Renal cortical epithelial cell (primary cell): ENCODE results near the gene ME2. TPM values are rescaled to one million over a fixed set of nuclear protein-coding genes. Genes with fewer than 3 reads are reported as not detected.
"Not testable (repeated sequence)": the region's sequence is repeated elsewhere in the genome, so short reads cannot be mapped to it uniquely, and the experiment has no call there.

Source experiments
- DNase-seq: peaks from one replicate; pipeline ENCODE4 v3.0.0-alpha.2; 2011; ENCODE audit warnings: low read depth
- total RNA-seq: library from RNA; depleted of rRNA; stranded (reverse); fragments of >200 nt; gene quantifications from 2 replicates; pipeline ENCODE4 v1.2.3, GENCODE V29; 2014

The ME2 gene
- 72.3 and 77.1 TPM in 2 replicates for total RNA-seq

DNA sequence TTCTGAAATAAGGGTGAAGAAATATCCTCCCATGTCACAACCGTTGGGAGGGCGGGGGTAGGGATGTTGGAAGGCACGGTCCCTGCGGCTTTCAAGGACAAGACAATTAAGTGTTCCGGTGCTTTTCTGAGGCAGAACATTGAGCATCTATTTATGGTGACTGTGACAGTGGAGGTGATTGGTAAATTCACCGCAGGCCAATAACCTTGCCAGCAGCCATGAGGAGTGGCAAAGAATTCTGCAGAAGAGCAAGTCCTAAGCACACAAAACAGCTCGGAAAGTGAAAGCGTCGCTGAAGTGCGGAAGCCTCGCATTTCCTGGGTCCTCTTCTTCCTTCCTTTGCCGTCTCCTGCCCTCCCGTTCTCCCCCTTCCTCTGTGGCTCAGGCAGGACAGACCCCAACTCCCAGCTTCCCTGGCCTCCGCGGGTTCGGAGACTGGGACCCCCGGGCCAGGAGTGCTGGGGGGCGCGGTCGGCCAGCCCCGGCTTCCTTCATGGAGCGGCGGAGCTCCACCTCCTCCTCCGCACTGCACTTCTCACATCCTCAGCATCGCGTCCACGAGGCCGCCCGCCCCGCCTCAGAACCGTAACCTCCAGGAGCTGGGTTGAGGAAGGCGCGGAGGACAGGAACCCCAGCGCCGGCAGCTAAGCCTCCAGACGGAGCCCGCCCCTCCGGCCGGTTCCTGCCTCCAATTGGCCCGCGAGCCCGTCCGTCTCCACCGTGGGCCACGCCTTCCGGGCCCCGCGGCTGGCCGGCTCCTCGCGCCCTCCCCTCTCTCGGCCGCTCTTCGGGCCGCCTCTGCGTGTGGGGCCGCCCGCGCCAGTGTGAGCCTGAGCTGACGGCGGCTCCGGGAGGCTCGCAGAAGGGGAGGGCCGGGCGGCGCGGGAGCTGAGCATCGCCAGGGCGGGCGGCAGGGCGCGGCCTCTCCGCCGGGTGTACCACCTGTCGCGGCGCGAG lies at the start of gene ME2:
Gene ME2 (plus strand): TSS at position 774 of the 957 bp plus-strand sequence. CDS start 16,703 bp downstream, outside the sequence.
- peak; percentile 60 for DNase-seq

DNA sequence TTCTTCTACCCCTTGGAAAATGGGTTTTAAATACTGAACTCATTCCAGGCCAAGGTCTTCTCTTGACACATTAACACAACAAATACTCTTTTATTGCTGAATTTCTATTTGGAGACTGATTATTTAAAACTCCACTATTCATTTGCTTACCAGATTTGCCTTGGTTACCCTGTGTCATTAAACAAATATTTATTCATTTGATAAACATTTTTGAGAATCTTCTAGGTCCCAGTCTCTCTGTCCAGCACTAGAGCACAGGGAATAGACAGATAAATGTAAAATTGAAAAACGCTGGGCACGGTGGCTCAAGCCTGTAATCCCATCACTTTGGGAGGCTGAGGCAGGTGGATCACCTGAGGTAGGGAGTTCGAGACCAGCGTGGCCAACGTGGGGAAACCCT lies 49.3 kb upstream of the ME2 start:
- DNase-seq, result no peak

DNA sequence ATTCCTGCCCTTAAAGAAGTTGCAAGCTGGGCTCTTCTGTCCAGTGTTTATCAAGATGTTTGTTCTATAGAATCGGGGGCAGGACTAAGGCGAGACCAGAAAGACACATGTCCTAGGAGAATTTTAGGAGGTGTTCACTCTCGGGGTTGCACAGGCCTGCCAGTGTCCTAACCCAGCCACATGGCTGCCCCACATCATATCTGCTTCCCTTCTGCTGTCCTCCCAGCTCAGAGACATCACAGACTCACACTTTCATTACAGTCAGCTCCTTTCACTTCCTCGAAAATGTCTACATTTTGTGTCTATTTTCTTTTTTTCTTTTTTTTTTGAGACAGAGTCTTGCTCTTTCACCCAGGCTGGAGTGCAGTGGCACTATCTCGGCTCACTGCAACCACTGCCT lies 48.4 kb upstream of the ME2 start:
- DNase-seq, result no peak

DNA sequence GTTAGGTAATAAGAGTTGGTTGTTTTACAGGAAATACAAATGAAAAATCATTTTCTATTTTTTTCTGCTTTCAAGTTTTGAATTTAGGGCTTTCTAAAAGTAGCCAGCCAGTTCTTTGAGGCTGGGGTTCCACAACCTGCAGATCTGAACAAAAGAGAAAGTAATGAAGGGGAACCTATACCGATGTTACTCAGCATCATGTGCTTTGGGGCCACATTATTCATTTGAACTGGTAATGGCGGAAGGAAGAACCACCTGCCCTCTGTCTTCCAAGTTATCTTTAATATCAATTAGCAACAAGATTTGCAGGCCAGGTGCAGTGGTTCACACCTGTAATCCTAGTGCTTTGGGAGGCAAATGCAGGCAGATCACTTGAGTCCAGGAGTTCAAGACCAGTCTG lies 46.2 kb upstream of the ME2 start:
- no peak for DNase-seq

DNA sequence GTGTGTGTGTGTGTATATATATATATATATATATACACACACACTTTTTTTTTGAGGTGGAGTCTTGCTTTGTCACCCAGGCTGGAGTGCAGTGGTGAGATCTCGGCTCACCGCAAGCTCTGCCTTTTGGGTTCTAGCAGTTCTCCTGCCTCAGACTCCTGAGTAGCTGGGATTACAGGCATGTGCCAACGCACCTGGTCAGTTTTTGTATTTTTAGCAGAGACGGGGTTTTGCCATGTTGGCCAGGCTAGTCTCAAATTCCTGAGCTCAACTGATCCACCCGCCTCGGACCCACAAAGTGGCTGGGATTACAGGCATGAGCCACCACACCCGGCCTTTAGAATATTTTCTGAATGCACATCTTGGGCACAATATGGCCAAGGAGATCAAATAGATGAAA lies 45.4 kb upstream of the ME2 start:
- not testable (repeated sequence) for DNase-seq

DNA sequence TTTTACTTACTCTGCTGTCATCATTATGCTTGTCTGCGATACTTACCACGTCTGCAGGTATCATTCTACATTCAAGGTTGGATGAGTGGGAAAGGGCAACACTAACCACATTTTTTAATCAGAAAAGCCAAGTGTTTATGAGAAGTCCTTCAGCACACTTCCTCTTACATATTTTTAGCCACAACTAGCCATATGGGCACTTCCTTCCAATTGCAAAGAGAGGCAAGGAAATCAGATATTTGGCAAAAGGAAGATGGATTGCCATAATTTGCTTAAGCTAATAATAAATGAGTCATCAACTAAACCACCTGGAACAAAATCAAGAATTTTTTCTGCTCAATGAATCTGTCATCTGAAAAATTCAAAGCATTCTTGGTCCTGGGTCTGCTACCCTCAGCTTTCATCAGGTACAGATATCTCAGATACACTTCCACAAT lies 42.4 kb upstream of the ME2 start:
- DNase-seq, result peak; percentile 86

DNA sequence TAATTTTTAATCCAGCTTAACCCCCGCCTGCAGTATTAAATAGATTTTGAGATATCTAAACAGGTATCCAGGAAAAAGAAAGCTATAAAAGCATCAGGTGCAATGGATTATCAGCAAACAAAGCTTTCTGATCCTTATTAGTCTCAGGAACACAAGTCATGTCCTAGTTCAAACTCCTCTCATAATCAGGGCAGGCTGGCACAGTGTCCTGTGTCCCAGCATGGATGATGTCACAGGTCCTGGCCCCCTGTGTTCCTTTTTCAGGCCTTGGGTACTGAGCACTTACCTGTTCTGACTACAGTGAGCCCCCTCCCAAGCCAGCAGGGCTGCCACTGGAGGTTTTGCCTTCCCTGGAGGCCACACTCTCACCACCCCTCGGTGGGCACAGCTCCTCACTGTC lies 39.6 kb upstream of the ME2 start:
- no peak for DNase-seq

DNA sequence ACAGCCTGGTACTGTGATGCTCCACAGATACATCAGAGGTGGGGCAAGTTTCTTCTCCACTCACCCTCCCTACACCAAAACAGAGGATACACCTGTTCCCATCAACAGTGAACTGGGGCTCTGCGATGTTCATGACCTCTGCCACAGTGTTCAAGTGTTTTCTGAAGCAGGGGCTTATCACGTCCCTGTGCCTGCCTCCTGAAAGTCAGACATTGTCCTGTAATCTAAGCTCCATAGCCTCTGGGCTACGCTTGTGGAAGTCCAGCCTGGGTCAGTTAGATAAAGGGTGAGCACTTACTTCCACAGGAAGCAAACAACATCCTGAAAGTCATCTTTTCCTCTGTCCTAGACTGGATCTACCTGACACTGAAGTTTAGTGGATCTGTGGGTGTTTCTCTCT lies 38.9 kb upstream of the ME2 start:
- no peak for DNase-seq

DNA sequence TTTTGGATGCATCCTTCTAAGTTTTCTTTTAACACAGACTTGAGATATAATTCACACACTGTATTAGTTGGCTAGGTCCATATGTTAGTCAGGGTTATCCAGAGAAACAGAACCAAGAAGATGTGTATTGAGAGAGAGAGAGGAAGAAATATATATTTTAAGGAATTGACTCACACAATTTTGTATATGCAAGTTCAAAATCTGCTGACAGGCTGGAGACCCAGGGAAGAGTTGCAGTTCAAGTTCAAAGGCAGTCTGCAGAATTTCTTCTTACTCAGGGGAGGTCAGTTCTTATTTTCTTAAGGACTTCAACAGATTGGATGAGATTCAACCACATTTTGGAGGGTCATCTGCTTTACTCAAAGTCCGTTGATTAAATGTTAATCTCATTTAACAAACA lies 36.1 kb upstream of the ME2 start:
- DNase-seq, result no peak

DNA sequence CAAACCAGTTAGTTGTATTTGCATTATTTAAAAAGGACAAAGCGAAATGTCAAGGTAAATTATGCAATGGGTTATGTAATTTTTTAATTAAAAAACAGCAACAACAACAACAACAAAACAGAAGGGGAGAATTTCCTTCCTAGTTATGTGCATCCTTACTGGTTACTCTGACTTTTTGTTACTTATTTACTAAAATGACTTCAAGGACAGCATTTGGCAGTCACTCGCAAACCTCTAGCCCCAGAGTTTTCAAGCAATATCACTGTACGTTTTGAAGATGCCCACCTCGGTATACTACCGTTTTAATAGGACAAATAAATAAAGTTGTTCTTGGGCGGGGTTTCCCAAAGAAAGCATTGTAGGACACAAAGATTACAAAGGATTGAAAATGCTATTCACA lies 34.4 kb upstream of the ME2 start:
- peak; percentile 22 for DNase-seq

DNA sequence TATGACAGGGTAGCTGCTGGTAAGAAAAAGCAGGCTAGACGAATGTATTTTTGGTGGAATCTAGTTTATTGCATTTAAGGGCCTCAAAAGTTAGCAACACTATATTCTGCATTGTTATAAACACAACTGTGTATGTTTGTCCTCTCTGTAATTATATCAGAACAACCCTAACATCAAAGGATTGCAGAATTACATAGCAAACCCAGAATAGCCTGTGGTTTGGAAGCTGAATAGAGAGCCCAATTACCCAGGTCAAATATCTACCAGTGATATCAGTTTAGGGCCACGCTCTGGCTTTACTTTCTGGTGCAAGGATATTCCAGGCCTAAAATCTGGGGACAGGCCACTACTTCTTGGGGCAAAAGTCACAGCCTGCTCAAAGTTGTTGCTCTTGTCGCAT lies 34.0 kb upstream of the ME2 start:
- no peak for DNase-seq

DNA sequence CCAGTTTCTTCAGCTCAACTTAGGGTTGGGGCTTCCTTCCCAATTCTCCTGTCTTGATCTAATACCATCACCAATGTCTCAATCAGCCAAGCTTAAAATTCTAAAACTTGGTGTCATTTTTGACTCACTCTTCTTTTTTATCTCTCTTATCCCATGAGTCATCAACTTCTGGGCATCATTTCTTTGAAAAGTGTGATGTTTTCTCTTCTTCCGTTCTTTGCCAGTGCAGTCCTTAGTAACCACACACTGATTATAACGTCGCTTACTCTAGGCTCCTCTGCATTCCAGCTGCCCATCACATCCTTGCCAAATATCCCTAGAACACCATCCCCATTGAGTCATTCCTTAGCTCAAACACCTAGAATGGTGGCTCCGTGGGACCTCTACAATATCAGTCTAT lies 31.7 kb upstream of the ME2 start:
- DNase-seq, result no peak

DNA sequence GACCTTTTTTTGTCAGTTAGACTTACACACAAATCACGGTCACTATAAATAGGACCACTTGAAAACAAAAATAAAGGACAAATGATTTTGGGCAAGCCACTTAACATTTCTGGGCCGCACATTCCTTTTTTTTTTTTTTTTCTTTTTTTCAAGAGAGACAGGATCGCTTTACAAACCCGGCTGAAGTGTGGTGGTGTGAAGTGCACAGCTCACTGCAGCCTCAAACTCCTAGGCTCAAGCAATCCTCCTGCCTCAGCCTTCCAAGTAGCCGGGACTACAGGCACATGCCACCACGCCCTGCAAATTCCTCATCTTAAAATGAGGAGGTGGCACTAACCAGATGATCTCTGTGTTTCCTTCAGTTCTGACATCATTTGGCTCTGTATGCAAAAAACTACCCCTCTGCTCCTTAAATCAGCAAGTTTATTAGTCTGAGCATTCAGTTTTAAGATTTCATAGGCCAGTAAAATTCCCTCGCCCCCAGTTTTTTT lies 30.8 kb upstream of the ME2 start:
- no peak for DNase-seq

DNA sequence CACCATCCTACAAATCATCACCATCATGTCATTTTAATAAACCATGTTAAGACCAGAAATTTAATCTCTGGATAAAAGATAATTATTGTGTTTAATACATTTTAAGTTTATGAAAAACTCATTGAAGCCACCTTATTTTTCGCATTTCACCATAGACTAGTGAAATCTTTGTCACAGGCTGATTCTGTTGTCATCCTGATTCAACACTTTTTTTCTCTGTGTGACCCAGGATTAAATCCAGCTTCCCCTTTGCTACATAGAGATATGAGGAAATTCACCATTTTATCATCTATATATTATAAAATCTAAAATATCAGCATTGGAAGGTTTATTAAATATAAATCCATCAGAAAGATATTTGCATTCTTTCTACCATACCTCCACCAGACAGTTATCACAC lies 29.9 kb upstream of the ME2 start:
- no peak for DNase-seq

DNA sequence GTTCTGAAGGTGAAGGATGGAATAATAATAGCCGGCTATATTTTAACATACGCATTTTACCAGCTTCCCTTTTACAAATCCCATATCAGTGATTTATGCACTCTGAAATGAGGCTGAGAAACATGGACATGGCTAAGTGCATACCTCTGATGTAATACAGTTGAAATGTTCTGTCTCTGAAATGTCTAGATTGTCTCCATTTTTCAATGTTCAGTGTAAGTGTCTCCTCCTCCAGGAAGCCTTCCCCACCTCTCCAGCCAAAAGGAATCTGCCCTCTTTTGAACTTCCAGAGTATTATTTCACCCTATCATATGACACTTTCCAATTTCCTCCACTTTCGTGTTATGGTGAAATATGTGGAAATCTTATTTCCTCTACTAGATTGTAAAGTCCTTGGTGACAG lies 29.5 kb upstream of the ME2 start:
- DNase-seq, result no peak

DNA sequence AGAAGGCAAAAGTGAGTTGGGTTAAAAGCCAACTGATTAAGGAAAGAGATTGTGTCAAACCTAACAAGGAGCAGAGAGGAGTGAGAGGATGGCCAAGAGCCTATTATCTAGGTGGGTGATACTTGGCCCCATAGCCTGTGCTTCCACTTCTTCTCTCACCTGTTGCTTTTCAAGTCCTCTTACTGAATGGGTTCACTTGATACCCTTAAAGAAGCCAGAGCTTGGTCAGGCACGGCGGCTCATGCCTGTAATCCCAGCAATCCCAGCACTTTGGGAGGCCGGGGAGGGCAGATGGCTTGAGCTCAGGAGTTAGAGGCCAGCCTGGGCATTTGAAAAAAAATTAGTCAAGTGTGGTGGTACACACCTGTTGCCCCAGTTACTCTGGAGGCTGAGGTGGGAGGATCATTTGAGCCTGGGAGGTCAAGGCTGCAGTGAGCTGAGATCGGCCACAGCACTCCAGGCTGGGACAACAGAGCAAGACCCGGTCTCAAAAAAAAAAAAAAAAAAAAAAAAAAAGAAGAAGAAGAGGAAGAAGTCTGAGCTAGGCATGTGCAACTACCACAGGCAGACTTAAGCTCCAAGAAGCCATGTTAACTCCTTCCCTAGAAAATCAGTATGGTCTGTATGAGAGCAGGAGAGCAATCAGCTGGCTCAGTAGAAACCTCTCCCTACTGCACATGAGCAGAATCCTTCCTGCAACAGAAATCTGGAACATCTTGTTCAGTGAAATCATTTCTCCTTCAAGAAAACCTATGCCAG lies 28.4 kb upstream of the ME2 start:
- no peak for DNase-seq

DNA sequence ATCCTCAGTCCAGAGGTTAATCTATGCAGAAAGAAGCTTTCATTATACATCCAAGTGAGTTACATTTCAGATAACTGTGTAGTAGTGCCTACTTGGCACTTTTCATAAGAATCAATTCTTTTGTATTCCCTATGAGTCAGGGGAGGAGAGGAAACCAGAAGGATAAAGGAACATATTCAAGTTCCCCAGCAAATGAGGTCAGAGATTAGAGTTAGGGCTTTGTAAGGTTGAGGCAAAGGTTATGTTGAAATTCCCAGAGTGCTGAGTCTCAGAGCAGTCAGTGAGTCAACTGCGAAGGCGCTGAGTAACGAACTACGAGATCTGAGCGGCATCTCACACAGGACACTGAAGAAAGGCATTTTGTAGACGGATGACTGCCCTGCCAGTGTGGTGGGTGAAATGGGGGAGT lies 25.1 kb upstream of the ME2 start:
- DNase-seq, result peak; percentile 92

DNA sequence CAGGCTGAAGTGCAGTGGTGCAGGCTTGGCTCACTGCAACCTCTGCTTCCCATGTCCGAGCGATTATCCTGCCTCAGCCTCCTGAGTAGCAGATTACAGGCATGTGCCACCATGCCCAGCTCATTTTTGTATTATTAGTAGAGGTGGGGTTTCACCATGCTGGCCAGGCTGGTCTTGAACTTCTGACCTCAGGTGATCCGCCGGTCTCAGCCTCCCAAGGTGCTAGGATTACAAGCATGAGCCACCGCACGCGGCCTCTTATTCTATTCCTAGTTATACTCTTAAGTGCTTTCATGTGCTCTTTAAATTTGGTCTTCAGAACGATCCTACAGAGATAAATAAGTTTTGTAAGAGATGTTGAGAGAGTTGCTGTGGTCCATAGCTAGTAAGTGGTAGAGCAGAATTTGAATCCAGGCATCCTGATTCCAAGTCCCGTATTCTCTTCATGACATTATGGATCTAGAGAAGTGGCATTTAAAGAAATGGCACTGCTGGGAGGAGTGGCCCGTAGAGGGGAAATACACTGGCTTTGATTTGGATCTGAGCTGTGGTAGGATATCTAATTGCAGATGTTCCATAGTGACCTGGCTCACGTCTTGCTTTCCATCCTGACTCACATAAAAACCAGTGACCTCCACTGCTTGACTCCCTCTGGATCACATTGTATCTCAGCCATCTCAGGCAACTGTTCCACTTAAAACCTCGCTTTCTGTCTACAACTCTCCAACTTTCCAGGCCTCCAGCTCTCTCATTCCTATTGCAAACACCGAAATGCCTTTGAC lies 22.8 kb upstream of the ME2 start:
- DNase-seq, result no peak

DNA sequence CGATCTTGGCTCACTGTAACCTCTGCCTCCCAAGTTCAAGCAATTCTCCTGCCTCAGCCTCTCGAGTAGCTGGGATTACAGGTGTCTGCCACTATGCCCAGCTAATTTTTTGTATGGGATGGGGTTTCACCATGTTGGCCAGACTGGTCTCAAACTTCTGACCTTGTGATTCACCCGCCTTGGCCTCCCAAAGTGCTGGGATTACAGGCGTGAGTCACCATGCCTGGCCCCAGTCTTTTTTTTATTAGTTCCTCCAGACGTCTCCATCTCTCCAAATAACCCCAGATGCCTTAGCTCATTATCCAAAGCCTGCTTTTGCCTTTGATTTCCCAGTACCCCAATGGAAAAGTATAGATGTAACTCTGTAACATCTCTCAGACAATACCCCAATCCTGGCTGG lies 21.8 kb upstream of the ME2 start:
- DNase-seq, result not testable (repeated sequence)

DNA sequence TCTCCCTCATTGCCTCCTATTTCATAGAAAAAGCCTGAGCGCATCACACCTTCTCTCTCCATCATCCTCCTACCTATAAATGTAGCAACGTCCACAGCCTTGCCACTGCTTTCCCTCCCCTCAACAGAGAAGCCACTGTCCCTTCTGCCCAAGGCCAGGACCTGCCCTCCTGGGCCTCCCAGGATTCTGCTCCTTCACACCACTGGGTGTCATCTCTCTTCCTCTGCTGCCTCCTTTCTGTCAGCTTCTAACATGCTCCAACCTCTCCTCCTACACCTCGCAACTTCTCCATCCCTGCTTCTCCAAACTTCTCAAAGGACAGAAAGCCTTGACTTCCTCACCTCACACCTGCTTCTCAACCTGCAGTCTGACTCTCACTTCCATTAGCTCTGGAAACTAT lies 21.2 kb upstream of the ME2 start:
- no peak for DNase-seq

DNA sequence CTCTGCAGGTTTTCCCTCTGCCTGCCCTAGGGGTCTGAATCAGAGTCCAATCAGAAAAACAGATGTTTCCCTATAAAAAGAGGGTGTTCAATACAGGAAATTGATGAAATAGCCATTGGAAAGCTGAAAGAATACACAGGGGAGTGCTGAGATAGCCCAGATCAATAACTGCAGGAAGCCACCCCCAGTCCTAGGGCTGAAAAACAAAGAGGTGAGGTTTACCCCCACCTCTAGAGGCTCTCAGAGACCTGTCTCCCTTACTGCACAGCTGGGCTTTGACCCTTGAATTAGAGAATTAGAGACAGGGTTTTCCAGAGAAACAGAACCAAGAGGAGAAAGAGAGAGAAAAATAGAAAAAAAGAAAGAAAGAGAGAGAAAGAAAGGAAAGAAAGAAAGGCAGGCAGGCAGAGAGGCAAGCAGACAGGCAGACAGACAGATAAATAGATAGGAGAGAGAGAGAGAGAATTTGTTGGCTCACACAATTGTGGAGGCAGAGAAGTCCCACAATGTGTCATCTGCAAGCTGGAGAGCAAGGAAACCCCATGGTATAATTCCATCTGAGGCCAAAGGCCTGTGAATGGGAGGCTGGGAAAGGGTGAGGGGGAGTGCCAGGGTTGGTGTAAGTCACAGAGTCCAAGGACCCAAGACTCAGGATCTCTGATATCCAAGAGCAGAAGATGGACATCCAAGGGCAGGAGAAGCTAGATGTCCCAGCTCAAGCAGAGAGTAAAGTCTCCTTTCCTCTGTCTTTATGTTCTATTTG lies 18.9 kb upstream of the ME2 start:
- DNase-seq, result no peak
